GM13977 (cell line): Measurements from ENCODE around the gene TRMT1.

ENCODE experiments used
- DNase-seq: peaks from one replicate; pipeline ENCODE4 v3.0.0; 2012; ENCODE audit warnings: low spot score
- in situ Hi-C: fragments of 300-500 bp; cut with MboI; formaldehyde crosslinking; loops from one replicate; pipeline ENCODE4 v1.12.0; 2022; ENCODE audit warnings: low sequenced_read_pairs, low pct_unique_long_range_greater_than_20kb, mixed read lengths, inconsistent platforms; ENCODE audit not compliant: unreplicated experiment
- TF ChIP-seq, protein P1 (sequence below): IDR thresholded peaks from 2 replicates; pipeline ENCODE4 v1.5.1; 2012; ENCODE audit warnings: mild to moderate bottlenecking, control low read depth; ENCODE audit not compliant: insufficient read depth; ENCODE audit errors: extremely low read depth, missing control alignments

The TRMT1 gene

GRCh38 chr19:13082192-13083007 lies 34.1 kb downstream of the TRMT1 start:
- DNase-seq: no peak

GRCh38 chr19:13079542-13079986 lies 37.0 kb downstream of the TRMT1 start:
- in situ Hi-C loops: no loop called here
- no peak for DNase-seq

More at GRCh38 chr19:13082192-13083007, 34.1 kb downstream of the TRMT1 start:
- TF ChIP-seq, protein P1, sequence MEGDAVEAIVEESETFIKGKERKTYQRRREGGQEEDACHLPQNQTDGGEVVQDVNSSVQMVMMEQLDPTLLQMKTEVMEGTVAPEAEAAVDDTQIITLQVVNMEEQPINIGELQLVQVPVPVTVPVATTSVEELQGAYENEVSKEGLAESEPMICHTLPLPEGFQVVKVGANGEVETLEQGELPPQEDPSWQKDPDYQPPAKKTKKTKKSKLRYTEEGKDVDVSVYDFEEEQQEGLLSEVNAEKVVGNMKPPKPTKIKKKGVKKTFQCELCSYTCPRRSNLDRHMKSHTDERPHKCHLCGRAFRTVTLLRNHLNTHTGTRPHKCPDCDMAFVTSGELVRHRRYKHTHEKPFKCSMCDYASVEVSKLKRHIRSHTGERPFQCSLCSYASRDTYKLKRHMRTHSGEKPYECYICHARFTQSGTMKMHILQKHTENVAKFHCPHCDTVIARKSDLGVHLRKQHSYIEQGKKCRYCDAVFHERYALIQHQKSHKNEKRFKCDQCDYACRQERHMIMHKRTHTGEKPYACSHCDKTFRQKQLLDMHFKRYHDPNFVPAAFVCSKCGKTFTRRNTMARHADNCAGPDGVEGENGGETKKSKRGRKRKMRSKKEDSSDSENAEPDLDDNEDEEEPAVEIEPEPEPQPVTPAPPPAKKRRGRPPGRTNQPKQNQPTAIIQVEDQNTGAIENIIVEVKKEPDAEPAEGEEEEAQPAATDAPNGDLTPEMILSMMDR: peak; percentile 4
- in situ Hi-C loops: no loop called here

DNA sequence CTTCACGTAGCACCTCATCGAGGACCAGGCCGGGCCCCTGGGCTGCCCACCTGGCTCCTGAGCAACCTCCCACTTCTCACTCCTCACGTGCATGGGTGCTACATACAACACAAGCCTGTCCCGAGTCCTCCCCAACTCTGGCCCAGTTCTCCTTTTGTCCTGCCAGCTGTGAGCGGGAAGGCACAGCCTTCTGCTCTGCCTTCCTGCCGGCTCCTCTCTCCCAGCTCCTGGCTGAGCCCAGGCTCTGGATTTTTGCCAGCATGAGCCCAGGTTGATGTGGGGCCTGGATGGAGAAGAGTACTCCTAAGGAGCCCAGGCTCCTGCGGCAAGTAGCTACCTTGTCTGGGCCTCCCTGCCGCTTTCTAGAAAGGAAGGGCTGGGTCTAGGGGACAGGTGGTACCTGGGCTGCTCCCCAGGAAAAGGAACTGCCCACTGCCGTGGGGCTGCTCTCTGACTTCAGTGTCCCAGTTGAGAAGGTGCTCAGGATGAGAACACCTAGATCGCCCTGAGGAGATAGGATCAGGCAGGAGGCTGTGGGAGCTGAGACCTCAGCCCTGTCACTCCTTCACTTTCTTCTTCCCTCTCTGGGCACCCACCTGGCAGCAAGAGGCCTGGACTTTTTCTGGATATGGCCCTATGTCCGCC lies 37.5 kb downstream of the TRMT1 start:
- in situ Hi-C loops: no loop called here
- TF ChIP-seq, protein P1: no peak

More at GRCh38 chr19:13079542-13079986, 37.0 kb downstream of the TRMT1 start:
- TF ChIP-seq, protein P1: no peak

DNA sequence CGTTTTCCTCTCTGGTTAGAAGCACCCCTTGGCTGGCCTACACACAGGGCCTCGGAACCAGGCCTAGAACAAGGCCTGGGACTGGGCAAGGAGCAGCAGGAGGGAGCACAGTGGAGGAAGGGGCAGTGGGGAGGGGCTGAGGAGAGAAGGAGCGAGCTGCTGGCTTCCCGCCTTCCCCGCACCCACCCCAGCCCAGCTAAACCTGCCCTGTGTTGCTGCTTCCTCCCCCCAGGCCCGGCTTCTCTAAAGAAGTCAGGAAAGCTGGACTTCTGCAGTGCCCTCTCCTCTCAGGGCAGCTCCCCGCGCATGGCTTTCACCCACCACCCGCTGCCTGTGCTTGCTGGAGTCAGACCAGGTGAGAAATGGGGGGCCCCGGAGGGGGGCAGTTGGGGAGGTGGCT lies 38.2 kb downstream of the TRMT1 start:
- no peak for DNase-seq
- TF ChIP-seq, protein P1: no peak
- in situ Hi-C loops: no loop called here

More for the DNA sequence above, 37.5 kb downstream of the TRMT1 start:
- no peak for DNase-seq

GRCh38 chr19:13077240-13077639 lies 39.3 kb downstream of the TRMT1 start:
- DNase-seq: no peak
- in situ Hi-C loops: no loop called here
- TF ChIP-seq, protein P1: no peak

GRCh38 chr19:13076787-13077186 lies 39.8 kb downstream of the TRMT1 start:
- TF ChIP-seq, protein P1: no peak
- in situ Hi-C loops: no loop called here
- DNase-seq: no peak
